GM19025 (cell line): ENCODE data around the gene ABI2.
"Not testable (repeated sequence)": the region's sequence is repeated elsewhere in the genome, so short reads cannot be mapped to it uniquely, and the experiment has no call there.

ENCODE experiments used
- ATAC-seq: cut with Tn5 transposase; IDR thresholded peaks from one replicate; pipeline ENCODE4 v1.9.1; 2021; ENCODE audit warnings: mild to moderate bottlenecking, low read depth, moderate library complexity; ENCODE audit not compliant: unreplicated experiment

The ABI2 gene

DNA sequence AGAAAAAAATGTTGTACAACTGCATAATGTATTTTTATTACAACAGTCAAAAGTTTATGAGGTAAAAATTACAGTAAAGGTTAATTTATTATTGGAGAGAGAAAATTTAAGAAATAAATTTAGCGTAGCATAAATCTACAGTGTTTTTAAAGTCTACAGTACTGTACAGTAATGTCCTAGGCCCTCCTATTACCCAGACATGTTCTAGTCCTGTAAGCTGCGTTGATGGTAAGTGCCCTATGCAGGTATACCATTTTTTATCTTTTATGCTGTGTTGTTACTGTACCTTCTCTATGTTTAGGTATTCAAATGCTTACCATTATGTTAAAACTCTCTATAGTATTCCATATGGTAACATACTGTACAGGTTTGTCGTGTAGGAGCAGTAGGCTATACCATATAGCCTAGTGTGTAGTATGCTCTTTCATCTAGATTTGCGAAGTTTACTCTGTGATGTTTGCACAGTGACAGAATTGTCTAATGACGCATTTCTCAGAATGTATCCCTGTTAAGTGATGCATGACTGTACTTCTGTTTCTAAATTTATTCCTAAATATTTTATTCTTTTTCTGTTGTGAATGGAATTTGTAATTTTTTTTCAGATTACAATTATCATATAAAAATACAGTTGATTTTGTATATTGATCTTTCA lies 24.5 kb downstream of the ABI2 start:
- no peak for ATAC-seq

DNA sequence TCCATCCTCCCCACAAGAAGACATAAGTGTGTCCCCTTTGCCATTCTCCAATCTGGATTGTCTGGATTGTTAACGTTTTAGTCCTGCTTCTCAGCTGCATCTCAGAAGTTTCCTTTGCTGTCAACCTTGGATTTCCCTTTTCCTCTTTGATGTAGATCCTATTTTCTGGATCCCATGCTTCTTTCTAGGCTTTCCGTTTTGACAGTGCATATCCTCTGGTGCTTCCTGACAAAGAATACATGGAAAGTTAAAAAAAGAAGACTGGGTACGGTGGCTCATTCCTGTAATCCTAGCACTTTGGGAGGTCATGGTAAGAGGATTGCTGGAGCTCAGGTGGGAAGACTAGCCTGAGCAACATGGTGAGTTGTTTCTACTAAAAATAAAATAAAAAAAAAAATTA lies 26.8 kb downstream of the ABI2 start:
- no peak for ATAC-seq

DNA sequence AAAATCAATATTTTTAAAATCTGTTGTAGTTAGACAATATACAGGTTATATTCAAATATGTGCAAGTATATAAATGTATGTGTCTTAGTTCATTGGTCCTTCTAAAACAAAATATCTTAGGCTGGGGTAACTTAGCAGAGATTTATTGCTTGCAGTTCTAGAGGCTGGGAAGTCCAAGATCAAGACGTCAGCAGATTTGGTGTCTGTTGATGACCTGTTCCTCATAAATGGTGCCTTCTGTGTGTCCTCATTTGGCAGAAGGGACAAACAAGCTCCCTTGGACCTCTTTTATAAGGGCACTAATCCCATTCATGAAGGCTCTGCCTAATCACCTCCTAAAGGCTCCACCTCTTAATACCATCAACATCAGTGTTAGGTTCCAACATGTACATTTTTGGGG lies 31.3 kb downstream of the ABI2 start:
- no peak for ATAC-seq

DNA sequence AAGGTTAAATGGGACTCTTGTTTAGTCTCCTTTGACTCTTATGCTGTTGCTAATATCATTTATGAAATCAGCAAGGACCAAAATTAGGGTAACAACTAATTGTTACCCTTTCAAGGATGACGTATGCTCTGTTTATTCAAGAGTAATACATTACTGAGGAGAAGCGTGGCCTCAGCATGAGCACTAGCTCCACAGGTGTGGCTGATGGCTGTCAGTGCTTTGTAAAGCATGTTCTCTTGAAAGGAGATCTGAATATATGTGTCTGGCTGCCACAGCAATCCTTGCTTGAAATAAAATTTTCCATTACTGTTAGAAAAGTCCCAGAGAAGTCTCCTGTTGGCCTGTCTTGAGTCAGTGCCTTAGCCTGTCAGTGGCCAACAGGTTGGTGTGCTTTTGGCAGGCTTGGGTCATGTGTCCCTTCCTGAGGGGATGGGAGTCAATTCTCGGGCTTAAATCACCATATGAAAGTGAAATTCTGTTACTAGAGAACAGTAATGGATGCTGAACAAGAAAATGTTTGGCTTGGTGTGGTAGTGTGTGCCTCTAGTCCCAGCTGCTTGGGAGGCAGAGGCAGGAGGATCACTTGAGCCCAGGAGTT lies 32.7 kb downstream of the ABI2 start:
- ATAC-seq: no peak

DNA sequence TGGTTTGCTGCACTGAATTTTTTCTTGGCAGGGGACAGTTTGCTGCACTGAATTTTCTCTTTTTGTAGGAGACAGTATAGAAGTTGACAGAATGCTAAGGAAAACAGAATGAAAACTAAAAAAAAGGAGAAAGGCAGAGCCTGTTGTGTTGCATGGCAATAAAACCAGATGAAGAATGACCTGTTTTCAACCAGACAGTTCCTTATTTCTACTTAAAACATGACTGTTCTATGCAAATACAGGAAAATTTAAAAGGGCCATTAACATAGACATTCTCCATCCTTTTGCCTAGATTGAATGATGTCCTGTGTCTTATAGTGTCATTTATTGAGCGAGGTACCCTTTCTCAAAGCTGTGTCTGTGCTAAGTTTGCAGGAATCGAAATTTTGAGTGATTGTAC lies 33.3 kb downstream of the ABI2 start:
- no peak for ATAC-seq

DNA sequence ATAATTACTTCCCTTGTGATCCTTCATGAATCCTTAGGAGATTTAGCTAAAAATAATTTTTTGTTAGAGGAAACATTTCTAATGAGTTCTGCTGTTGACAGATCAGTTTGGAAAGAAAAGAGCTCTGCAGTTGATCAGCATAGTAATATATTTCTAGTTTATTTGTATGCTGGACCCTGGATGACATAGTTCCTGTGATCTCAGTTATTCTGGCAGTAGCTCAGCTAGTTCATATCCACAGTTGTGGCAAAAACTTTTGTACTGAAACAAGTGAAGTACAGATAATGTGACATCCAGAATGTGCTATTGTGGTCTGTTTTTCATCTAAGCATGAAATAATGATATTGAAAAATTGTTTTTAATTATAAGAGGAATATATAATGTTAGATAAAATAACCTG lies 33.7 kb downstream of the ABI2 start:
- no peak for ATAC-seq

DNA sequence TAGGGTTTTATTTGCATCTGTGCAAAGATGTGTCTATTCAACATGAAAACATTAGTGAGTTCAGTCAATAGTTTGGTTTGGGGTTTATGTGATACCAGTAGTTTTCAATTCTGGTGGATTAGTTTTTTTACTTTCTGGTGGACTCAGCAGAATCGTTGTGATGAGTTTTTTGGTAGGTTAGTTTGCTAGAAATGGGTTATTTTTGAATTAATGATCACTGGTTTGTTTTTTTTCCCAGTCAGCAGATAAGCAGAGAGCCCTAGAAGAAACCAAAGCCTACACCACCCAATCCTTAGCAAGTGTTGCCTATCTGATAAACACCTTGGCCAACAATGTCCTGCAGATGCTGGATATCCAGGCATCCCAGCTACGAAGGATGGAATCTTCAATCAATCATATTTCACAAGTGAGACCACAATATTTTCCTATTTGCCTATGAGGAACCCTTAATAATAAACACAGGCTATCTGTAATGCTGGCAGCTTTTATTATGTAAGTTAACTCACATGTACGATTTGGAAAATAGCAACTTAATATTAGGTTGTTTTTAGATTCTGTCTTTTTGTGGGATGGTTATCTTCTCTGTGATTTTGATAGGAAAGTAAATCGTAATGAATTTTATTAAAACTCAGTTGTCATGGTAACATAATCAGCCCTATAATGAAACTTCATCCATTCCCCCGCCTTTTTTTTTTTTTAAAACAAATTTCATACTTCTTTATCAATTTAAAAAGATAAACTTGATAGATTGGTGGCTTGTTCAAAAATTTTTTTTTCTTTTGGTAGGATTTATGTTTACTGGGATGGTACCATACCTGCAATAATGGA lies 38.7 kb downstream of the ABI2 start:
- no peak for ATAC-seq

DNA sequence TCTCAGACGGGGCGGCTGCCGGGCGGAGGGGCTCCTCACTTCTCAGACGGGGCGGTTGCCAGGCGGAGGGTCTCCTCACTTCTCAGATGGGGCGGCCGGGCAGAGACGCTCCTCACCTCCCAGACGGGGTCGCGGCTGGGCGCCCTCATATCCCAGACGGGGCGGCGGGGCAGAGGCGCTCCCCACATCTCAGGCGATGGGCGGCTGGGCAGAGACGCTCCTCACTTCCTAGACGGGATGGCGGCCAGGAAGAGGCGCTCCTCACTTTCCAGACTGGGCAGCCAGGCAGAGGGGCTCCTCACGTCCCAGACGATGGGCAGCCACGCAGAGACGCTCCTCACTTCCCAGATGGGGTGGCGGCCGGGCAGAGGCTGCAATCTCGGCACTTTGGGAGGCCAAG lies 44.5 kb downstream of the ABI2 start:
- ATAC-seq: not testable (repeated sequence)

DNA sequence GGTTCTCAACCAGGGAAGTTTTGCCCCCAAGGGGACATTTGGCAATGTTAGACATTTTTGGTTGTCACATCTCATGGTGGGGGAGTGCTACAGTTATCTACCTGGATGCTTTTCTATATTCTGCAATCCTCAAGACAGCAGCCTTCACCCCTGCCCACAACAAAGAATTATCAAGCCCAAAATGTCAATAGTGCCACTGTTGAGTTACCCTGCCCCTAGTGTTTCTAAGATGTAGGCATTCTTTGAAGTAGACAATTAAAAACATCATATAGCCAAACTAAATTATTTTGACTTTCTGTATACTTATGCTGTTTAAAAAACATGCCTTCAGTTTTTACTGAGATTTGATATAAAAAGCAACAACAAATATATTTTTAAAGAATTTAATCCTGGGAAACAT lies 48.0 kb downstream of the ABI2 start:
- no peak for ATAC-seq

DNA sequence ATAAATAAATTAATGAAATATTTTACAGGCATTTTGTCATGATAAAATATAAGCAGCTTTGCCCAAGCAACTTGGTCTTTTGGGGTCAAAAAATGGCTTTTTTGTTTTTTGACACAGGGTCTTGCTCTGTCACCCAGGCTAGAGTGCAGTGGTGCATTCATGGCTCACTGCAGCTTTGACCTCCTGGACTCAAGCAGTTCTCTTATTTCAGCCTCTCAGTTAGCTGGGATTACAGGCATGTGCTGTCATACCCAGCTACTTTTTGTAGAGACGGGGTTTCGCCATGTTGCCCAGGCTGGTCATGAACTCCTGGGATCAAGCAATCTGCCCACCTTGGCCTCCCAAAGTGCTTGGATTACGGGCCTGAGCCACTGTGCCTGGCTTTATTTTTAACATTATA lies 51.0 kb downstream of the ABI2 start:
- ATAC-seq: no peak

DNA sequence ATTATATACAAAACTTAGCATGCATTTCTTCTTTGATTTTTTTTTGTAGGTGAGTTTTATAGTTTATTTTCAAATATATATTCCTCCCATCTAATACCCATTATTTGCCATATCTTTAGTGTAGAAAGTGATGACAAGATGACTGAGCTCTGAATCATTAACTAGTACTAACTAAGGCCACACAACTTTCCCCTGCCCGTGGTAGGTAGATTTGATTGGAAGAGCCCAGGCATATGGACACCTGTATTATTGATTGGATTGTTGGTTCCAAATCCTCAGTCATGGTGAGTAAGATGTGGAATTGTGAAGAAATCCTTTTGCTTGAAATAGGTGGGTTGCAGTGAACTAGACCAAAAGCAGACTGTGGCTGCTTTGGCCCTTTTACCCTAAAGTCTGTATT lies 54.8 kb downstream of the ABI2 start:
- no peak for ATAC-seq

DNA sequence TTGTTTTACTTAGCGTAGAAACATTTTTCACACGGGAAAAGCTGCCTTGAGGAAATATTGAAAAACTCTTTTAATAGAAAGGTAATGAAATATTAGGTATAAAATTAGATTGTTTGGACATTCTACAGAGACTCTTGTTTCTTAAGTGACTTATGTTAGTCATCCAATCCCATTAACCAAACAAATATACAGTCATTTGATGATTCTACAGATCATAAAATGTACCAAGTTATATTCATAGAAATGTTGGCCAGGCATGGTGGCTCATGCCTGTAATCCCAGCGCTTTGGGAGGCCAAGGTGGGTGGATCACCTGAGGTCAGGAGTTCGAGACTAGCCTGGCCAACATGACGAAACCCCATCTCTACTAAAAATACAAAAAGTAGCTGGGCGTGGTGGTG lies 60.0 kb downstream of the ABI2 start:
- ATAC-seq: not testable (repeated sequence)

DNA sequence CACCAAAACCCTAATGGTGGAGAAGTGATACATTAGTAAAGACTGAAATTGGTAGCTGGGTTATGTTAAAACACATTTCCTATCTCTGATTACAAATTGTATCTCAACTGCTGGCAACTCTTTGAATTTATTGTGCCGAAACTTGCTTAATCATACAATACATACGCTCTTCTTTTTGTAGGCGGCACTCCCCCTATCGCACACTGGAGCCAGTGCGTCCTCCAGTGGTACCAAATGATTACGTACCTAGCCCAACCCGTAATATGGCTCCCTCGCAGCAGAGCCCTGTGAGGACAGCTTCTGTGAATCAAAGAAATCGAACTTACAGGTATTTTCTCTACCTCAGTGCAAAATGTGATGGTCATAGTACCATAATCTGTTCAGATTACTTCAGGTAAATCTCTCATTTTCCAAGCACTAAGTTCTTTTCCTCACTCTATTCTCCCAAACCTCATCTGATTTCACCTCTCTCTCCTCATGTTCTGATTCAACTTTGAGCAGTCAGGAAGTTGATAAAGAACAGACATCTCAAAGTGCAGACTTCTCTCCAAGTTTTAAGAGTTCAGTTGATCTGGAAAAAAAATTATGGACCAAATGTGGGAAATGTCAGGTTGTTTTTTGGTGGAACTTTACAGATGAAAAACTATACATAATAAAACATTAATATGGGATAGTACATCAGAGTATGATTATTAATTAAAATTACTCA lies 66.5 kb downstream of the ABI2 start:
- no peak for ATAC-seq

DNA sequence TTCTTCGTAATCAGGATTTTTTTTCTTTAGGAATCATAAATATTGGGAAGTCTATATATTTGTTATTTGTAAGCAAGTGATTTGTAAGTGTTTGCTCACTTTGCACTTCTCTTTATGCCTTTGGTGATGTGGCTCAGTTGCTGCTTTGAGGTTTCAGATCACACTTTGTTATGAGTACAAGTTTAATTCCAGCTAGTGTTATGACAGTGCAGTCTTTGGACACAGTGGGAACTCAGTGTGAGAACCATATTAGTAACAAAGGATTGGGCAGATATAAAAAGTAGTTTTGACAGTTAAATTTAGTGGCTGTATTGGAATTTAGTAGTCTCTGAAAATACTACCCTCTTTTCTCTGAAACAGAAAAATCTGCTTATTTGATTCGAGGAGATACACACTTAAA lies 67.7 kb downstream of the ABI2 start:
- ATAC-seq: no peak

DNA sequence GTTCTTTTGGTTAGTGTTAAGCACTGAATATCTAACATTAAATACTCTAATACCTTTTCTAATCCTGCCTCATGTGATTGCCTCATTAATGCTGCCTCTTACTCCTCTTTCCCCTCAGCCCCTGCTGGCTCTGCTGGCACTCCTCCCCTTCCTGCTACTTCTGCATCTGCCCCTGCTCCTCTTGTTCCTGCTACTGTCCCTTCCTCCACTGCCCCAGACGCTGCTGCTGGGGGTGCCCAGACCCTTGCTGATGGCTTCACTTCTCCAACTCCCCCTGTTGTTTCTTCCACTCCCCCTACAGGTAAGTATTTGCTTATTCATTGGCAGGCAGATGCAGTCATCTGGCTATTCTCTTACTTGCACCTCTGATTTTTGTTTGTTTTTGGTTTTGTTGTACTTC lies 68.5 kb downstream of the ABI2 start:
- ATAC-seq: no peak

DNA sequence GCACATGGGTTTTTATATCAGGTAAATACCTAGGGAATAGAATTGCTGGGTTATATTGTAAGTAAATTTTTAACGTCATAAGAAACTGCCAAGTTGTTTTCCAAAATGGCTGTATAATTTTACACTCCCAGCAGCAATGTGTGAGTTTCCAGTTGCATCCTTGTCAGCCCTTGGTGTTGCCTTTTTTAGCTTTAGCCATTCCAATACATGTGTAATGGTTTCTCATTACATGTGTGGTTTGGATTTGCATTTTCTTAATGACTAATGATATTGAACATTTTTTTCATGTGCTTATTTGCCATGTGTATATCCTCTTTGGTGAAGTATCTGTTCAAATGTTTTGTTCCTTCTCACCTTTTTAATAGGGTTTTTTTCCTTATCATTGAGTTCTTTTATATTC lies 70.8 kb downstream of the ABI2 start:
- ATAC-seq: no peak

DNA sequence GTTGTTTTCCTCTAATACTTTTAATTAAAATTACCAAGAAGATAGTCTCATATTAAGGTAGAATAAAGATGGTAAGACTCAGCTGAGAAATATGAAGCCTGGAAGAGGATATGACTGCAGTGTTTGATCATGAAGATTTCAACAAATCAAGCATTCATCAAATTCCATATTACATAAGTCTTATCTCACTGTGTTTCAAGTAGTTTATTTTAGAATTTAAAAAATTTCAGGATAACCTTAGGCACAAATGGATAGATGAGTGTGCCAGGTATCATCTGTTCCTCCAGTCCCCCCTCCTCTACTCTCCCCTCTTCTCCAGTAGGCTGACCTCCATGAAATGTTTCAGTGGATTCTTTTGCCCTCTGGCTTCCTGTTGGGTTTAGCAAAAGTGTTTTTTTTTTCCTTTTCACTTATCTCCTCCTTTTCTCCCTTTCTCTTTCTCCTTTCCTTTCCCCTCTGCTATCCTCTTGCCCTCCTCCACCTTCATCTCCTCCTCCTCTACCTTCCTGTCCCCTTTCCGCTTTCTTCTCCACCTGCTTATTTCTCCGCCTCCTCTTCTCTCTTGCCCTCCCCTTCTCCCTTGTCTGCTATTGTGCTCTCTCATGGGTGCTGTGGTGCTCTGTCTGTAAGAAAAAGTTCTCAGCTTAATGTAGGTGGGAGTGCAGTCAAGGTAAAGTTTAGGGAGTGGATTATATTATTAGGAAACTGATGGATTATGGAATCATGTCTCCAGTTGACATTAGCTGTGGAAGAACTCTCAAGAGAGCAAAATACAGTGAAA lies 72.8 kb downstream of the ABI2 start:
- no peak for ATAC-seq

DNA sequence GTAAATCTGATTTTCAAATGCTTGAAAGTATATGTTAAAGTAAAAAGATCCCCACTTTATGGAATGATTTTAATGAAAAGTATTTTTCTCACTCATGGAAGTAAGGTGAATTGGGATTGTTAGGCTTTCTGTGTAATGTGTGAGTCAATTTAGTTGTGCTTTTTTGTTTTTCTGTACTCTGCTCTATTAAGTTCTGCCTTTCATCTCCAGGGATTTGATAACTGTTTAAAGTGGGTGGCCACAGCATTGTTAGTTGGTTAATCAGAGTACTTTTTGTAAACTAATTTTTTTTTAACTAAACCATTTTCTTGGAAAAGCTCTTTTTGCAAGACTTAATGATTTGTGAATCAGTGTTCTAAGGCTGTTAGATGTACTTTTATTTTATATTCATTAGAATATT lies 76.8 kb downstream of the ABI2 start:
- ATAC-seq: no peak

DNA sequence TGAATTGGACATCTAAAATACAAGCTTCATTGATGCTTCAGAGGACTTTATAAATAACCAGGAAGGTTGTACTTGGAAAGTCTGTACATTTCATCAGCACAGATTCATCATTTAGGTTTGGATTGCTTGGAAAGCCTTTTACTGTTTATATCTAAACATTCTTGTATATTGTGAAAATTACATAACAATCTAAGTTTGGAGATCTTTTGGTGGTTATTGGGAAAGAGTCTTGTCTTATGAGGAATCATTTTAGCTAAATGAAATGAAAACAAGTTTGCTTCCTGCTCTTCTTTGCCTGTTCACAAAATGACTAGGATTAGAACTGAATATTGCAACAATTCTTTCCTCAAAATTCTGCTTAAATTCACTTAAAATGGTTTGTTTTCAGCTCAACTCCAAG lies 79.3 kb downstream of the ABI2 start:
- ATAC-seq: no peak

DNA sequence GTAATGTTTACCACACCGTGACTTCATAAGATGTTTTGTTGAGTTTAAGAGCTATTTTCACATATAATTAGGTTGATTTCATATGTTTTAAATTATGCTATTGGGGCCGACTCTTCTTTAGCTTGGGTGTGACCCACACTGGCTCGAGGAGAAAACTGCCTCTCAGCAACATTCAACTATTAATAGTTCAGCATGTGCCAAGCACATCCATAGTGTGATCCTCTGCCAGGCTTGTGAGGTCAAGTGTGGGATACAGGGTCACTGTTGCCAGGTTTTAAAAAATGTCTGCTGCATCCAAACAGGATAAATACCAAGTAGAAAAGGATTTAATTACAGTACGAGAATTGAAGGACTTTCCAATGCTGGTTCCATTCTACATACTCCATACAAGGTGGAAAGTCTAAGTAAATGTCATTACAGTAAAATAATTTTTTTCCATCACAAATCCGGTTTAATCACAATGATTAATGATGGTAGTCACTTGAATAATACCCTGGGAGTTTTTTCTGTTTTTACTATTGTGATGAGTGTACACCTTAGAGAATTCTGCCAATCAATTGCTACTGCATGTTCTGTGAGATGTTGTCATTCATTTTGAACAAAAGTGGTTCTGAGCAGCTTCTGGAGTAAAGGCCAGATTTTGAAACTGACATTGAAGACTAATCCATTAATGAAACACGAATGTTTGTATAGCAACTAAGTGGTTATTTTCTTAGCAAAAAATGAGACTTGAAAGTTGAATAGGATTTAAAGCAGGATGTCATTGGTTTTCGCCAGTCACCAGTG lies 84.5 kb downstream of the ABI2 start:
- ATAC-seq: no peak
